ENCODE data around the gene PDSS2. TPM values are rescaled to one million over a fixed set of nuclear protein-coding genes. Genes with fewer than 3 reads are reported as not detected.

The PDSS2 gene
- total RNA-seq, 1 experiment from 2014 or later, result 12.1 TPM

GRCh38 chr6:107274288-107274687, 185.1 kb downstream of the PDSS2 start:
- no CpG with 5 or more reads among the region's 1 CpG for WGBS (ENCODE audit: extremely low coverage, insufficient read length, low lambda C conversion rate)
- no peak overlapping the region for H4K5ac ChIP-seq (ENCODE audit: insufficient read length, low read depth, low read length)
- Mint-ChIP-seq H3K4me1 (peaks cover 6 to 11% of the 10 kb centered on the region in 2 experiments; a peak in 3 of 4 replicates), H3K9me3 (no peaks in the 10 kb centered on the region), H3K27me3 (ENCODE audit: low read depth) (no peaks in the 10 kb centered on the region), H3K27ac (no peak overlapping the region), H3K4me3 (no peak overlapping the region), H3K36me3 (ENCODE audit: insufficient read depth in 1 of 3, low read depth in 3 of 3) (no peaks in the 10 kb centered on the region)
- no peaks in the 10 kb centered on the region for H3K4me1 ChIP-seq (ENCODE audit: insufficient read depth, low read length)
- 0 out of 3 replicates have a peak, but pooled peaks have one; percentile 24 for TF ChIP-seq CTCF (conservative IDR thresholded peaks at IDR 0.05)
- no peak overlapping the region for H3K23ac ChIP-seq (ENCODE audit: insufficient read length, low read depth, low read length)
- H3K79me1 ChIP-seq (ENCODE audit: insufficient read depth, low read depth, low read length, poor library complexity, severe bottlenecking), result no peaks in the 10 kb centered on the region
- H3K9ac ChIP-seq (ENCODE audit: extremely low read depth, insufficient read length, low read length), result no peak overlapping the region
- no peak overlapping the region for H3K4ac ChIP-seq (ENCODE audit: low read depth, low read length)
- H2BK12ac ChIP-seq (ENCODE audit: insufficient read length, low read depth, low read length), result no peak overlapping the region
- no peaks in the 10 kb centered on the region for H3K79me2 ChIP-seq (ENCODE audit: insufficient read depth, low read length)
- no peak overlapping the region for H2AFZ ChIP-seq (ENCODE audit: low read length)
- no peaks in the 10 kb centered on the region for H3K9me3 ChIP-seq (ENCODE audit: control insufficient read depth, low read depth, low read length)
- no peaks in the 10 kb centered on the region for H4K20me1 ChIP-seq (ENCODE audit: control insufficient read depth, insufficient read depth, insufficient read length)
- no peak overlapping the region for H3K18ac ChIP-seq (ENCODE audit: insufficient read length, low read depth, low read length)
- no peak overlapping the region for H3K4me2 ChIP-seq (ENCODE audit: insufficient read depth, insufficient read length, low read length)
- H3K23me2 ChIP-seq (ENCODE audit: insufficient read length, low read depth, low read length, poor library complexity, severe bottlenecking), result no peaks in the 10 kb centered on the region
- no peak overlapping the region for H3K27ac ChIP-seq (ENCODE audit: insufficient read length, low read depth, low read length)
- H3T11ph ChIP-seq (ENCODE audit: low read length), result no peak overlapping the region
- H3K56ac ChIP-seq (ENCODE audit: insufficient read length, low read depth, low read length), result no peak overlapping the region
- no peak overlapping the region for H2AK5ac ChIP-seq (ENCODE audit: insufficient read length, low read length)
- H2BK15ac ChIP-seq (ENCODE audit: low read depth, low read length), result no peak overlapping the region
- H2BK120ac ChIP-seq (ENCODE audit: low read depth, low read length, poor library complexity, severe bottlenecking), result no peak overlapping the region
- no peak overlapping the region for H4K91ac ChIP-seq (ENCODE audit: insufficient read length, low read depth, low read length)
- H4K8ac ChIP-seq (replicated peaks; ENCODE audit: insufficient read length, low read depth, low read length), result no peak overlapping the region
- H2BK5ac ChIP-seq (ENCODE audit: insufficient read length, low read length), result no peak overlapping the region
- no peak overlapping the region for H2BK20ac ChIP-seq (ENCODE audit: low read depth, low read length, poor library complexity, severe bottlenecking)
- no peak for DNase-seq
- H3K14ac ChIP-seq (ENCODE audit: insufficient read depth, low read length), result no peak overlapping the region
- H3K27me3 ChIP-seq (ENCODE audit: insufficient read depth, low read length), result no peaks in the 10 kb centered on the region
